MM.1S (cell line): Measurements from ENCODE around the gene ARHGAP23.

Experiments used
- CTCF ChIP-seq: fragments of 300-600 bp; sonication (generic); IDR thresholded peaks from 2 replicates; pipeline ENCODE4 v1.5.1; 2016; ENCODE audit warnings: antibody characterized with exemption, low read length, mixed read lengths
- EZH2 ChIP-seq: fragments of 300-600 bp; sonication (generic); optimal IDR thresholded peaks from 2 replicates; pipeline ENCODE3; 2017; ENCODE audit warnings: low read depth, mild to moderate bottlenecking, antibody characterized with exemption, low read length, mixed read lengths

GRCh38 chr17:38429476-38430100 is 1.3 kb downstream of the ARHGAP23 start:
- no peak for TF ChIP-seq EZH2
- TF ChIP-seq CTCF, result no peak
